HG03469 (cell line): ENCODE data around the gene COL20A1.
"Not testable (repeated sequence)": the region's sequence is repeated elsewhere in the genome, so short reads cannot be mapped to it uniquely, and the experiment has no call there.

Experiments
- ATAC-seq: cut with Tn5 transposase; IDR thresholded peaks from one replicate; pipeline ENCODE4 v1.9.1; 2021; ENCODE audit warnings: mild to moderate bottlenecking, moderate library complexity, moderate number of reproducible peaks; ENCODE audit not compliant: unreplicated experiment

Gene COL20A1

DNA sequence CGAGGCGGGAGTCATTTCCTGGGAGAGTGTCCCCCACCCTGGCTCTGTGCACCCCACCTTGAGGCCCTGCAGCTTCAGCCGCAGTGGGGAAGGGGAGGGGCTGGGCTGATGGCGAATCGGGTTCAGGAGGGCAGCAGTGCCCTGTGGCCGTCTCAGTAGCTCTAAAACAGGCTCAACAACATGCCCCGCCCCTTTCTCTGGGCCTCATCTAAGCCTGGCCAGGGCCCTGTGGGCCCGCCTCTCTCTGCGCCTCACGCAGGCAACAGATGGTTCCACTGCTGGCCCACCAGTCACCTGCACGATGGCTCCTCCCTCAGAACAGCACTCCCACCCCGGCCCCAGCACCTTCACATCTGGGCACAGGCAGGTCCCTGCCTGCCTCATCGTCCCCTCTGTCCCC is 38.0 kb downstream of the COL20A1 start:
- ATAC-seq: no peak

DNA sequence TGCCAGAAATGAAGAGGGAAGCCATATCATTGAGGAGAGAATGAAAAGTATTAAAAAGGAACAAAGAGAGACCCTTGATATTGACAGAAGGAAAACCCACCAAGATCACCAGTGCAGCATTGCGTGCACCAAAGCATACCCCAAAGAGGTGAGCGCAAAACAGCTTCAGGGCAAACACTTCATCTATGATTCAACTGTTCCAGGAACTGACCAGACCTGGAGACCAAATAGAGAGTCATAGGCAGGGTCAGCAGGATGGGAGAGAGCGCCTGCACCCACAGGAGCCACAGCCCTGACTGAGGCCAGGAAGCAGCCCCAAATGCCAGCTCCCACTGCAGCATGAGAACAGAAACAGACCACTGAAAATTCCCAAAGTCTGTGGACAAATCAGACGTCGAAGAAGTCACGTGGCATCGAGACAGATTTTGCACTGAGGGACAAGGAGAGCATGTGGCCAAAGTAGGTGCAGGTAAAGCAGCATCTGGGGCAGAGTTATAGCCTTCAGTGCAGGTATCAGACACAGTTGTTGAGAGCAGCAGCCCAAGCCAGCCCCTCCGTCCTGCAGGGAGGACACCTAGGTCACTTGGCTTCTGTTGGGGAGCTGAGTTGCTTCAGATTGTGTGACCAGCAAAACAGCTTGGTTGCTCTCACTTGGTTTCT is 38.9 kb downstream of the COL20A1 start:
- no peak for ATAC-seq

DNA sequence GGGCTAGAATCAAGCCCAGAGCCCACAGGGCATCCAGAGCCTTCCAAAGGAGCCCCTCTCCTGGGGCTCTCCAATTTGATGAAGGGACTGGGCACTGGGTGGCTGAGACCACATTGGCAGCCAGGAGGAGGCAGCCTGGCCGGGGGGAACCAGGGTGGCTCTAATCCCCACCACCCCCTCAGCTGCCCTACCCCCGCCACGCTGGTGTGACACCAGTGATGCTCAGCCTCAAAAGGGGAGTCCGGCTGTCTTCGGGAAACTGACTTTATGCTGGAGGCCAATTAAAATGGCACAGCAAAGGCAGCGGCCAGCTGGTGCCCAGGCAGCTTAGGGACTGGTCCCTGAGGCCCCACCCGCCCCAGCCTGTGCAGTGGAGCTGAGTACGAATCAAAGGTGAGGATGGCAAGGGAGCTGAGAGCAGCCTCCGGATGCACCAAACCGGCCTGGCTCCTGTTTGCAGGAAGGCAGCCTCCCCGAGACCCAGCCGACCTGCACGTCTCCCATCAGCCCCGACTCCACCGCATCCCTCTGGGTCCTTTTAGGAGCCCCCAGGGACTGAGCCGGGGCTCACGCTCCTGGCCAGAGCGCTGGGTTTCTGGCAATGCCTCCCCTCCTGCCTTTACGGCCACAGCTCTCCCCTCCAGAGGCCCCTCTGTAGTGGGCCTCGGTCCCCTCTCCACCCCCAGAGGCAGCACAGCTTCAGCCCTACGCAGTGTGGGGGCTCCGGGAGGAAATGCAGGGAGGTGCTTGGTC is 39.7 kb downstream of the COL20A1 start:
- no peak for ATAC-seq

DNA sequence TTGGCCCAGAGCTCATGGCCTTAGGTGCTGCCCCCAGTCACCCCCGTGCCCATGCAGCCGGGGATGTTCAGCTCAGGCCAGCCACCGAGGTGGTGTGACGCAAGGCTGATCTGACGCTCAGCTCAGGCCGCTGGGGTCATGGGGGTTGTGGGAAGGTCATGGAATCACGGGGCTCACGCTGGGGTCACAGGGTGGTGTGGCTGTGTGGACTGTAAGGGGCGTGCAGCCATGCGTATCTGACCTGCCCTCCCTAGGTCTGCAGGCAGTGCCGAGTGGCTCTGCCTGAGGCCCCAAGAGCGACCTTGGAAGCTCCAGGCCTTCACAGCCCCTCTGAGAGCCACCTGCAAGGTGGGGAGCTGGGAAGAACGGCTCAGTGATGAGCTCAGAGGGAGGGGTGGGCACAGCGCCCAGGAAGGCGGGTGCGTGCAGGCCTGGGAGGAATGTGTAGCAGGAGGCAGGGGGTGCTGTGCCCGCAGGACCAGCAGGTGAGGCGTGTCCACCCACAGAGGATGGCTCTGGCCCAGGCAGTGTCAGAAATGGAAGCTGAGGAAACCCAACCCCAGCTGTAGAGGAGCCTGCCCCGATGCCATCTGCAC is 40.4 kb downstream of the COL20A1 start:
- no peak for ATAC-seq

DNA sequence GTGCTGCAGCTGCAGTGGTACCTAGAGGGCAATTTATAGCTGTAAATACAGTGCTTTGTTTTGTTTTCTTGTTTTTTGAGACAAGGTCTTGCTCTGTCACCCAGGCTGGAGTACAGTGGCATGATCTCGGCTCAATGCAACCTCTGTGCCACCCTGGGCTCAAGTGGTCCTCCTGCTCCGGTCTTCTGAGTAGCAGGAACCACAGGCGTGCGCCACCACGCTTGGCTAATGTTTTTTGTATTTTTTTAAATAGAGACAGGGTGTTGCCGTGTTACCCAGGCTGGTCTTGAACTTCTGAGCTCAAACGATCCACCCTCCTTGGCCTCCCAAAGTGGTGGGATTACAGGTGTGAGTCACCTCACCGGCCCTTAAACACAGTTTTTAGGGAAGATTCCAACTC is 41.4 kb downstream of the COL20A1 start:
- no peak for ATAC-seq

DNA sequence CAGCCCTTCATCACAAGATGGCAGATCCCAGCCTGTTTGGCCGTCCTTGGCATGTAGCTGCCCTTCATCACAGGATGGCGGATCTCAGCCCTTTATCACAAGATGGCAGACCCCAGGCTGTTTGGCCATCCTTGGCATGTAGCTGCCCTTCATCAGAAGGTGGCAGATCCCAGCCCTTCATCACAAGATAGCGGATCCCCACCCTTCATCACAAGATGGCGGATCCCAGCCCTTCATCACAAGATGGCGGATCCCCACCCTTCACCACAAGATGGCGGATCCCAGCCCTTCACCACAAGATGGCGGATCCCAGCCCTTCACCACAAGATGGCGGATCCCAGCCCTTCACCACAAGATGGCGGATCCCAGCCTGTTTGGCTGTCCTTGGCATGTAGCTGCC is 42.1 kb downstream of the COL20A1 start:
- not testable (repeated sequence) for ATAC-seq

DNA sequence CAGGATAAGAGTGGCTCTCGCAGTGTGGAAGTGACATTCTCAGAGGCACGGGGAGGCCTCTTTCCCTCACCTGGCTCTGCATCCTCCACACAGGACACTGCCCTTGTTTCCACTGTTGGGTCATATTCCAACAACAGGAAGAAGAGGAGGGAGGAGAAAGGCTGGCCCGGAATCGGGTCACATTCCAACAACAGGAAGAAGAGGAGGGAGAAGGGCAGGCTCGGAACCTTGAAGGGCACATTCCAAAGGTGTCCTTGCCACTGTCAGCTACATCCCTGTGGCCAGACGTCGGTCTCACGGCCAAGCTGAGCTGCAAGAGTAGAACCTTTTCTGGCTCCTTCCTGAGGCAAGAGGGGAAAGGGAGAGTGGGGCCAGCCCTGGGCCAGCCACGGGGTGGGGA is 42.7 kb downstream of the COL20A1 start:
- no peak for ATAC-seq

DNA sequence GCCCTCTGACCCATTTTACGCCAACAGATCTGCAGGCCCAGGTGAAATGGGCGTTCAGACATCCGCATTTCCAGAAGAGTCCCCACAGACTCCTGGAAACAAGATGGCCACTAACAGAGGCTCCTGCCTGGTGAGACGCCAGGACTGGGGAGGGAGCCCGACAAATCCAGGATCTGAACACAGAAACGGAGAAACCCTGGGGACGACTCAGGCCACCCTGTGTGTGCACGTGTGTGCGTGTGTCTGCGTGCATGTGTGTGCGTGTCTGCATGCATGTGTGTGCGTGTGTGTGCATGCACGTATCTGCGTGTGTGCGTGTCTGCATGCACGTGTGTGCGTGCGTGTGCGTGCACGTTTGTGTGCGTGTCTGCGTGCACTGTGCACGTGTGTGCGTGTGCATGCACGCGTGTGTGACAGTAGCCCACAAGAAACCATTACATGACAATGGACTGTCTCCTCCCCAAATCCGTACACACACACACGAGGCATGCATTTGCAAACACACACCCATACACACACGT is 43.3 kb downstream of the COL20A1 start:
- no peak for ATAC-seq

DNA sequence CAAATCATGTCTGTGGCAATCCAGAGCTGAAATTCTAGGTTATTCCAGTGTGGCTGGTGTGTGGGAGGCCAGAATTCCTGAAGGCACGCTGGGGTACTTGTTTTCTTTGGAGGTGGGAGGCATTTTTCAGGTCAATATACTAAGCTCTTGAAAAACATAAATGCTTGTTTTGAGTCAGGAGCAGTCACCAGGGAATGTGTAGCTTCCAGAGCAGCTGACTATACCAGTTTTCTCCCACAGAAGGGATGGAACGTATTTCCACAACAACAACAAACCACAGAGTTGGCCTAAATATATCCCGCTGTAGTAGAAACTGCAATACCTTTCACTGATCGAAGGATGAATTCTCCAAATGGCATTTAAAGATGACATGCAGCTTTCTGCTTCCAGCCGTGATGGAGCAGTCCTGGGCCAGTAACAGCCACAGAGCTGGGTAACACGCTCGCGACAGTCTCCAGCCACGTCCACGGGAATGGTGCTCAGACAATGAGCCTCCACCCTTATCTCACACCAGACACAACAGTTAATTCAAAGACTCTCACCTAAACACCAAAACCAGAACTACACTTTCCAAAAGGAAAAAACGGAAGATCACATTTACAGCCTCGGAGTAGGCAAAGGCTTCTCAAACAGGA is 44.9 kb downstream of the COL20A1 start:
- ATAC-seq: no peak

DNA sequence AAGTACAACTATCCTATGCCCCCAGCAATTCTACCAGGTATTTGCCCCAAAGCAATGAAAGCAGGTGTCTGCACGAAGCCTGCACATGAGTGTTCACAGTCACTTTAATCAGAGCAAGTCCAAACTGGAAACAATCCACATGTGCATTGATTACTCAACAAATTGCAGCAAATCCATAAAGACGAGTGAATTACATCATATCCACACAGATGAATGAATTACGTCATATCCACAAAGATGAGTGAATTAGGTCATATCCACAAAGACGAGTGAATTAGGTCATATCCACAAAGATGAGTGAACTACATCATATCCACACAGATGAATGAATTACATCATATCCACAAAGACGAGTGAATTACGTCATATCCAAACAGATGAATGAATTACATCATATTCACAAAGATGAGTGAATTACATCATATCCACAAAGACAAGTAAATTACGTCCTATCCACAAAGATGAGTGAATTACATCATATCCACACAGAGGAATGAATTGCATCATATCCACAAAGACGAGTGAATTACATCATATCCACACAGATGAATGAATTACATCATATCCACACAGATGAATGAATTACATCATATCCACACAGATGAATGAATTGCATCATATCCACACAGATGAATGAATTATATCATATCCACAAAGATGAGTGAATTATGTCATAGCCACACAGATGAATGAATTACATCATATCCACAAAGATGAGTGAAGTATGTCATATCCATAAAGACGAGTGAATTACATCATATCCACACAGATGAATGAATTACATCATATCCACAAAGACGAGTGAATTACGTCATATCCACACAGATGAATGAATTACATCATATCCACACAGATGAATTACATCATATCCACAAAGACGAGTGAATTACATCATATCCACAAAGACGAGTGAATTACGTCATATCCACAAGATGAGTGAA is 46.4 kb downstream of the COL20A1 start:
- not testable (repeated sequence) for ATAC-seq

DNA sequence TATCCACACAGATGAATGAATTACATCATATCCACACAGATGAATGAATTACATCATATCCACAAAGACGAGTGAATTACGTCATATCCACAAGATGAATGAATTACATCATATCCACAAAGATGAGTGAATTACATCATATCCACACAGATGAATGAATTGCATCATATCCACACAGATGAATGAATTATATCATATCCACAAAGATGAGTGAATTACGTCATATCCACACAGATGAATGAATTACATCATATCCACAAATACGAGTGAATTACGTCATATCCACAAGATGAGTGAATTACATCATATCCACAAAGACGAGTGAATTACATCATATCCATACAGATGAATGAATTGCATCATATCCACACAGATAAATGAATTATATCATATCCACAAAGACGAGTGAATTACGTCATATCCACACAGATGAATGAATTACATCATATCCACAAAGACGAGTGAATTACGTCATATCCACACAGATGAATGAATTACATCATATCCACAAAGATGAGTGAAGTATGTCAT is 47.2 kb downstream of the COL20A1 start:
- ATAC-seq: not testable (repeated sequence)

DNA sequence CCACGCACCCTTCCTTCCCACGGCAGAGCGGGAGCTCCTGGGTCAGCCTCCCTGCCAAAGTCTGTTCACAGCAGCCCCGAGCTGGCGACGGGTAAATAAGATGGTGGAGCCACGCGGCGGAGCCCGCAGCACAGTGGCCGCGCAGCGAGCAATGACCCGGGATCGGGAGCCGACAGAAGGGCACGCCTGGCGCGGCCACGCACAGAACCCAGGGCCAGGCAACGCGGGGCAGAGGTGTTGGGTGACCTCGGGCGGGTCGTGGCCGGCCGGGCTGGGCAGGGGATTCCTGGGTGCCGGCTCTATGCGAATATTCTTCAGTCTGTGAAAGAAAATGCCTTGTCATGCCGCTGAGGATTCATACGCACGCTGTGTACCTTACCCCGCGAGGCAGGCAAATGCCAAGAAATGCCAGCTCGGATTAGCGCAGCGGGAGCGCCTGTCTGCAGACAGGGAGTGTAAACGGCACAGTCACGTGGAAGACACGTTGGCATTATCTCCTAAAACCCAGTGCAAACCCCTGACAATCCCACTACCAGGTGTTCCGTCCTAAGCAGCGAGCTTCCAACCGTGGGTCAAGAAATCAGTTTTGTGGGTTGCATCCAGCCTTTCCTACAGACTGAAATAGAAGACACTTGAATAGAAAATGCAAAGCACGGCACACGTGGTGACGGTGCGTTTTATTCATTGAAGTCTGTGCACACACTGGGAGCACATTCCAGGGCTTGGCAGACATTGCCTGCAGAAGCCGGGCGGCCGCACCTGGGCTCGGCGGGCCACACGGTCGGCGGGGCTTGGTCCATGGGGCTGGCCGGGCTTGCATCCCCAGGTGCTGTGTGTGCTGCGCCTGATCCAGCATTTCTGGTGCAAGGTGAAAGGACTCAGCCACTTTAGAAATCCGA is 49.8 kb downstream of the COL20A1 start:
- ATAC-seq: no peak

DNA sequence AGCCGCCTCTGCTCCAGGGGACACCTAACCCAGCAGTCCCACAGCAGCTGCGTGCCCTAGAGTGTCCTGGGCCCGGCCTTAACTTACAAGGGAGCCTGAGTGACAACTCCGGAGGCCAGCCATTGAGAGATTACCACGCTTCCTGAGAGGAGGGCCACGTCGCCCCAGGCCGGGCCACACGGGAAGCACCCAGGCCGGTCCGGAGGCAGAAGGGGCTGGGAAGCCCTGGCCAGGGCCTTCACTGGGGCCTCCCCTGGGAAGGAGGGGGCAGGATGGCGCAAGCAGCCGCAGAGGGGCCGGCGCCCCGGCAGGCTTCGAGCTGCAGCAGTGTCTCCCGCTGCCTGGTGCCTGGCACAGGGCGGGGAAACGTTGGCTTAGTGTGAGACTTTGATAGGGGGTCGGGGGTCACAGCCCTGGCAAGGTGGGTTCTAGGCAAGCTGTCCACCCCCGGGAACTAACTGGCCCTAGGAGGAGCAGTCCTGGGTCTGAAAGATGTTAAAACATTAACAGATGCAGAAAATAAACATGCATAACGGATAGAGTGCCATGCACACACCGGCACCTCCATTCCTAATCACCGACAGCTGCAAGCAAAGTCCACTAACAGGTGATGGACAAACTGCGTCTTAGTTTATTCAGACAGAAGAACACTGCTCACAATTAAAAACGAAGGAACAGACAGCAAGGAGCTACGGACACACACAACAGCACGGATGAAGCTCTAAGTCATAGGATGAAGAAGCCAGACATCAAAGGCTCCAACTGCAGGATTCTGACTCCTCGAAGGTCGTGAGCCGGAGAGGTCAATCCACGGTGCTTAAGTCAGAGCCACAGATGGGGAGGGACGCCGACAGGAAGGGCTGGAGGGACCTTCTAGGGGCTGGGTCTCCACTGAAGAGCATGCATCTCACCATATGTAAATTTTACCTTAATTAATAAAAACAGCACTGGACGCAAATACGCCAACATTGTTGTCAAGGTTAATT is 50.8 kb downstream of the COL20A1 start:
- ATAC-seq: no peak

DNA sequence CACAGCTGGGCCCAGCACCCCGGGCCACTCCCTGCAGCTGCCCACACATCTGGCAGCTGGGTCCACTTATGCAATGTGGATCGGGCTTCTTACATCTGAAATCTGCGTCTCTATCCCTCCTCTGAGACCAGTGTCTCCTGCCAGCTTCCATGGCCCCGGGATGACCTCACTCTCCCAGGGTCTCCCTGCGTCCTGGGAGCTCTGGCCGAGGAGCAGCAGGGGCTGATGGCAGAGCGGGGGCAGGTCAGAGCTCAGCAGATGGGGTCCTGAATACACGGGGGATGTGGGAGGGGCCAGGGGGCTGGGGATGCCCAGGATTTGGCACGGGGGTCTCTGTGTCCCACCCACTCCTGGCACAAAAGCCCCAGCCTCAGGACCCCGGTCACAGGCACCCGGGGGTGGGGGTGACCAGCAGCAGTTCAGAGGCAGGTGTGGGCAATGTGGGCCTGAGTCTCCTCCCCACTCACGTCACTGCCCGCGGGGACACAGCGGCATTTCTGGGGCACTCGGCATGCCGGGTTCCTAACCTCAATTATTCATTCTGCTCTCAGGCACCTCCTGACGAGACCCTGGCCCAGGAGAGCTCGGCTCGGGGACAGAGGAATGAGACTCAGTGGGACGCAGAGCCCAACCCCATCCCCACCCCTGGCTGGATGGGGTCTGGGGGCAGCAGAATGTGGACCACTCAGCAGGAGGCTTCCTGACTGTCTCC is 51.8 kb downstream of the COL20A1 start:
- ATAC-seq: no peak

DNA sequence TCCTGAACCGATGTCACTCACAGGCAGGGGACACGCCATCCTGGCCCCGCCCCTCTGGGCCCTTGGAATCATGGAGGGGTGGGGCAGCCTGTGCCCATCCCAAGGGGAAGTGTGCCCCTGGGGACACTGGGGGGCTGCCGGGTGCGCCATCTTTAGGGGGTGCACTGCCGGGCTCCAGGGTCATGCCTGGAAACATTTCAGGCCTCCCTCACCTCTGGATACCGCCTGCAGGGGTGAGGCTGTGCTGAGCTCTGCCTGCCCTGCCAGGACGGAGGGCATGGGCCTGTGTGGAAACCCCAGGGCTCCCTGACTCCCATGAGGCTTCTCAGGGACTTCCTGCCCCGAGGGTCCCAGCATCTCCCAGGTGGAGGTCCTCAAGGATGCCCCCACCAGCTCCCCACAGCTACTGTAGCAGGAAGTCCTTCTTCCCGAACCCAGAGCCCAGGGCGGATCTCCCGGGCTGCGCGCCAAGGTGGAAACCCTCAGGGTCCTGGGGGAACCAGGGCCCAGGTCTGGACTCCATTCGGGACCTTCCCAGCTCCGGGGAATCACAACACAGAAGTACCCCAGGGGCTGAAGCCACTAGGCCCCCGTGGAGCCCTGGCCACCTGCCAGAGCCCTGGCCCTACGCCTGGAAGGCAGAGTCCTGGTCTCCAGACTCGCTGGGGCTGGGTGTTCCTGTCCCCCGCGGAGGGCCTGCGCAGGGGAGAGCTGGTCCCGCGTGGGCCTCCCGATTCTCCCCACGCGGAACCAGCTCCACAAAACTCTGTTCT is 52.5 kb downstream of the COL20A1 start:
- ATAC-seq: no peak
